Thyroid gland (tissue), 4 donors: ENCODE results near the gene ZNF789. TPM values are rescaled to one million over a fixed set of nuclear protein-coding genes. Genes with fewer than 3 reads are reported as not detected.
A peak's percentile ranks its signal among the peaks of the same experiment; 100 is the strongest.

Experiments
- DNase-seq, 2 donors: peaks; one replicate each; pipeline ENCODE4 v3.0.0-alpha.2; 2019
- H3K27ac ChIP-seq, 3 donors: fragments of 200-600 bp; sonication (generic); 1 replicate in 2 of 3; 2 replicates in 1 of 3; pipeline ENCODE4 v1.5.1; 2016 to 2019; ENCODE audit warnings: mild to moderate bottlenecking in 1 of 3, moderate library complexity in 1 of 3
- H3K27me3 ChIP-seq: fragments of 200-600 bp; sonication (generic); one replicate; pipeline ENCODE4 v1.5.1; 2019
- H3K36me3 ChIP-seq, 2 donors: fragments of 200-600 bp; sonication (generic); one replicate each; pipeline ENCODE4 v1.5.1; 2016 to 2019
- H3K4me1 ChIP-seq, 2 donors: fragments of 200-600 bp; sonication (generic); one replicate each; pipeline ENCODE4 v1.5.1; 2017 to 2019
- H3K4me3 ChIP-seq, 3 donors: fragments of 200-600 bp; sonication (generic); replicated peaks in 1 of 3; 1 replicate in 2 of 3; 2 replicates in 1 of 3; pipeline ENCODE4 v1.5.1; 2016; ENCODE audit warnings: mild to moderate bottlenecking in 1 of 3
- H3K9me3 ChIP-seq: fragments of 200-600 bp; sonication (generic); one replicate; pipeline ENCODE4 v1.5.1; 2017
- POLR2A ChIP-seq, 2 donors: fragments of 450-650 bp; IDR thresholded peaks; one replicate each; pipeline ENCODE4 v1.6.1; 2017; ENCODE audit warnings: antibody characterized with exemption in 2 of 2, mild to moderate bottlenecking in 2 of 2, moderate library complexity in 1 of 2
- WGBS, 2 donors: methylation state at CpG; one replicate each; pipeline ENCODE4 v1.1.5; 2017; 5-methylcytosine and 5-hydroxymethylcytosine counted together
- intact Hi-C: fragments of 100-400 bp; cut with DNase I; formaldehyde crosslinking; loops from one replicate; pipeline ENCODE4 v1.15.1; 2023
- total RNA-seq, 4 donors: library from RNA; depleted of rRNA; stranded (reverse); fragments of >200 nt; gene quantifications; one replicate each; pipeline ENCODE4 v1.2.3, GENCODE V29; 2016
- TF ChIP-seq, protein P1 (sequence below), 6 experiments: fragments of 200-600 bp in 3 of 6; fragments of 450-650 bp in 3 of 6; sonication (generic) in 3 of 6; IDR thresholded peaks; one replicate each; pipeline ENCODE4 v1.5.1; 2016 to 2019; ENCODE audit warnings: antibody characterized with exemption in 6 of 6, mild to moderate bottlenecking in 2 of 6, inconsistent platforms in 1 of 6, moderate library complexity in 1 of 6

Gene ZNF789
- total RNA-seq, 4 donors from 2014 or later = 9.8 to 14.5 (median 11.4) TPM

DNA sequence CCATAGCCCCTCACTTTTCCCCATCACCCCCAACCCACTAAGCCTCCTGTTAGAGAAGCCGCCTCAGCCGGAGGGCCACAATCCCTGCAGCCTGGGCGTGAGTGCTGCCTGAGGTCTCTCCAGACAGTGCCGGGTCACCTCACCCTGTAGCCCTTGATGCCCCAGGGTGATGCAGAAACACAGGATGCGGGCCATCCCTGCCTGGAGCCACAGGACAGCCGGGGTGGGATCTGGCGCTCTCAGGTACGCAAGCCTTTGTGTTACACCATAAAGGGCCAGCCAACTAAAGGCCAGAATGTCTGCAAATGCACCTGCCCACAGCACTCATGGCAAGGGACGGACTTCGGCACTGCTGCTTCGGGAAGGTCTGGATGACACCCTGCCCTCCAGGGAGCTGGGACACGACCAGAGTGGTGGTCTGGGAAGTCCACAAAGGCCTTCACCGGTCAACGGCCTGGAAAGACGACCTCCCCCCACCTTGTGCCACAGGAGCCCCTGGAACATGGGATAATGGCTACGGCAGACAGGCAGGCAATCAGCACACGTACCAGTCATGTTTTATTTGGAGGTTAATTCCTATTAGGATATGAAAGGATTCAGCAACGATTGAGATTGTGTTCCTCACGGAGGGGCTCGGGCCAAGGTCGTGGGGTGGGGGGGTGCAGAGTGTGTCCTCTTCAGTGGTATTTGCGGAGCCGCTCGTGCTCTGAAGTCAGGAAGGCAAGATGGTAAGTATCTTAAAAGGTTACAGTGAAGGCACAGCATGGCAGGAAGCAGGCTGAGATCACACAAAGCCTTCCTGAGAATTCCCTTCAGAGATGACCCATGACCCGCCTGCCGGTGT, 14.8 kb upstream of the ZNF789 start:
- TF ChIP-seq POLR2A (IDR thresholded peaks at IDR 0.05) = no peak
- TF ChIP-seq, protein P1, sequence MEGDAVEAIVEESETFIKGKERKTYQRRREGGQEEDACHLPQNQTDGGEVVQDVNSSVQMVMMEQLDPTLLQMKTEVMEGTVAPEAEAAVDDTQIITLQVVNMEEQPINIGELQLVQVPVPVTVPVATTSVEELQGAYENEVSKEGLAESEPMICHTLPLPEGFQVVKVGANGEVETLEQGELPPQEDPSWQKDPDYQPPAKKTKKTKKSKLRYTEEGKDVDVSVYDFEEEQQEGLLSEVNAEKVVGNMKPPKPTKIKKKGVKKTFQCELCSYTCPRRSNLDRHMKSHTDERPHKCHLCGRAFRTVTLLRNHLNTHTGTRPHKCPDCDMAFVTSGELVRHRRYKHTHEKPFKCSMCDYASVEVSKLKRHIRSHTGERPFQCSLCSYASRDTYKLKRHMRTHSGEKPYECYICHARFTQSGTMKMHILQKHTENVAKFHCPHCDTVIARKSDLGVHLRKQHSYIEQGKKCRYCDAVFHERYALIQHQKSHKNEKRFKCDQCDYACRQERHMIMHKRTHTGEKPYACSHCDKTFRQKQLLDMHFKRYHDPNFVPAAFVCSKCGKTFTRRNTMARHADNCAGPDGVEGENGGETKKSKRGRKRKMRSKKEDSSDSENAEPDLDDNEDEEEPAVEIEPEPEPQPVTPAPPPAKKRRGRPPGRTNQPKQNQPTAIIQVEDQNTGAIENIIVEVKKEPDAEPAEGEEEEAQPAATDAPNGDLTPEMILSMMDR (IDR thresholded peaks at IDR 0.05) = no peak
- DNase-seq = no peak
- H3K4me3 ChIP-seq = no peak overlapping the region
- peaks cover 24 to 25% of the 10 kb centered on the region in 2 donors for H3K36me3 ChIP-seq
- no peaks in the 10 kb centered on the region for H3K4me1 ChIP-seq
- H3K27me3 ChIP-seq = no peaks in the 10 kb centered on the region
- intact Hi-C loops = no loop called here
- WGBS, 2 donors = 80 to 87% methylated on average over 19 to 21 of the region's 26 CpGs
- no peak overlapping the region for H3K27ac ChIP-seq
- no peaks in the 10 kb centered on the region for H3K9me3 ChIP-seq

- Histone ChIP-seq H3K27ac (no peak overlapping the region), H3K4me1 (no peaks in the 10 kb centered on the region), H3K27me3 (no peaks in the 10 kb centered on the region), H3K4me3 (no peak overlapping the region), H3K36me3 (peaks cover 15 to 26% of the 10 kb centered on the region in 2 donors), H3K9me3 (no peaks in the 10 kb centered on the region)
- intact Hi-C loops = no loop called here
- no peak for DNase-seq
- TF ChIP-seq POLR2A (IDR thresholded peaks at IDR 0.05) = no peak
- TF ChIP-seq, protein P1 (IDR thresholded peaks at IDR 0.05) = peak in 1 of 6 experiments; percentile 12
- WGBS, 2 donors = 95% methylated on average over 8 of the region's 8 CpGs
Observed at GRCh38 chr7:99459087-99459486, 13.6 kb upstream of the ZNF789 start.

- Histone ChIP-seq H3K4me1 (peaks cover 13% of the 10 kb centered on the region in 2 donors), H3K27ac (no peak overlapping the region), H3K9me3 (no peaks in the 10 kb centered on the region), H3K27me3 (no peaks in the 10 kb centered on the region), H3K4me3 (no peak overlapping the region), H3K36me3 (peaks cover 13 to 23% of the 10 kb centered on the region in 2 donors)
- intact Hi-C loops = no loop called here
- DNase-seq = no peak
- TF ChIP-seq, protein P1 (IDR thresholded peaks at IDR 0.05) = no peak
- no peak for TF ChIP-seq POLR2A (IDR thresholded peaks at IDR 0.05)
- WGBS, 2 donors = 78 to 89% methylated on average over 11 of the region's 11 CpGs
Observed at GRCh38 chr7:99460651-99461050, 12.0 kb upstream of the ZNF789 start.

- intact Hi-C loops = no loop called here
- TF ChIP-seq POLR2A (IDR thresholded peaks at IDR 0.05) = no peak
- TF ChIP-seq, protein P1 (IDR thresholded peaks at IDR 0.05) = no peak
- peaks cover 13% of the 10 kb centered on the region in 2 donors for H3K4me1 ChIP-seq
- no peak overlapping the region for H3K27ac ChIP-seq
- H3K4me3 ChIP-seq = no peak overlapping the region
- 88 to 100% methylated on average over 2 of the region's 2 CpGs for WGBS, 2 donors
- H3K36me3 ChIP-seq = peaks cover 9 to 23% of the 10 kb centered on the region in 2 donors
- no peaks in the 10 kb centered on the region for H3K9me3 ChIP-seq
- no peak for DNase-seq
- H3K27me3 ChIP-seq = no peaks in the 10 kb centered on the region
Observed at GRCh38 chr7:99461221-99461620, 11.5 kb upstream of the ZNF789 start.

DNA sequence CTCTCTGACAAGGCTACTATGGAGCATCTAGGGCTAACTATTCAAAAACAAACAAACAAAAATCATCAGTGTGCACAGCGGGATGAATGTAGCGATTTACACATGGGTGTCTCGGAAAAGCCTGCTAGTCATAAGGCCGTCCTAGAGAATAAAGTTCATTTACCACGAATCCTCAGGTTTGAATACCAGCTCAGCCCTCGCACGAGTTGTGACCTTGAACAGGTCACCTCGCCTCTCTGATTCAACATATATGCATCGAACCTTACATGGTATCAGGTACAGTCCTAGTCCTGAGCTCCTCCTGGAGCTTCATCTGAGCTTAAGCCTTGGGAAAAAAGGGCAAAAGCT, 7.3 kb upstream of the ZNF789 start:
- Histone ChIP-seq H3K36me3 (peaks cover 0 to 5% of the 10 kb centered on the region in 2 donors), H3K27me3 (no peaks in the 10 kb centered on the region), H3K9me3 (no peaks in the 10 kb centered on the region), H3K27ac (peak overlapping the region; percentile 20 to 81 (median 78)), H3K4me1 (peaks cover 13 to 16% of the 10 kb centered on the region in 2 donors), H3K4me3 (peak overlapping the region; percentile 62 to 71 (median 67))
- no peak for DNase-seq
- TF ChIP-seq, protein P1 (IDR thresholded peaks at IDR 0.05) = no peak
- no peak for TF ChIP-seq POLR2A (IDR thresholded peaks at IDR 0.05)
- intact Hi-C loops = no loop called here
- WGBS, 2 donors = 9 to 13% methylated on average over 6 to 9 of the region's 9 CpGs
